ENCODE data around the gene AFTPH. TPM values are rescaled to one million over a fixed set of nuclear protein-coding genes. Genes with fewer than 3 reads are reported as not detected.

Gene AFTPH
- polyA plus RNA-seq, 3 donors from 2014 or later = 19.3 to 28.3 (median 22.3) TPM

DNA sequence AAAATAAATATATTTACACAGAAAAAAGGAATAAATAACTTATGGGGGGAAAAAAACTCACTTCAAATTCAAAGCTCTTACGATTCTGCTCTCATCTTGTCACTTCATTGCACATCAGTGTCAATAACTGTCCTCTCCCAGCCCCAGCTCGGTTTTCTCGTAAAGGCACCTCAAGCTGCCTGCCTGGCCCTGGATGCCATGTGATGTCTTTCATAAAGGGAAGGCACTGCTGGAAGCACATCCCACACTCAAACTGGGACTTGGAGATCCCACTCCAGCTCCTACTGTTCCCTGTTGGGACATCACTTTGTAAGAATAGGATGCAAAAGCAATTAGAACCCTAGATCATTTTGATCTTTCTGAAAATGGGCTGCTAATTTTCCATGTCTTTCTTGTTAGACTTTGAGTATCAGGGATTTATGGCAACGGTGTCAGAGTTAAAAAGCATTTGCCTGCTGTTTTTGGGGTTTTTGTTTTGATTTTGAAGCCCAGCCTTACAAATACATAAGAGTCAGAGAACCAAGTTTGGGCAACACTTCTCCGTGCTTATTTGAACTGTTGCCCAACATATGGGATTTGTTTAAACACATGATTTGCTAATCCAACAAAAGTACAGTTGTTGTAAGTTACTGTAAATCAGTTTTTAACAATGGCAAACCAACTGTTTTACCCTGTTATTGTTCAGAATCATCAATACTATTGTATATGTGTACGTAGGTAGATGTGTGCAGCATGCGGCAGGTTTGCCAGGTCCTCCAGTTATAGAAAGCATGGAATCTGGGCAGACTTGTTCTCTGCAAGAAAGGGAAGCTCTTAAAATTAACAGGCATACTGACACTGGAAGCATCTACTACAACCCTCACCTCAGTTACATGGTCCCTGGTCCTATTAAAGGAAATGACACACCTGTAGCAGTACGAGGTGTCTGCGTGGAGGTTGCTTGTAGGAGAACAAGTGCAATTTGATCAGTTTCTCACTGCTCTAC, 109.0 kb downstream of the AFTPH start:
- Mint-ChIP-seq H3K9me3 (no peaks in the 10 kb centered on the region), H3K4me1 (peaks cover 30 to 32% of the 10 kb centered on the region in 2 donors), H3K27ac (peak overlapping the region in 1 of 6 donors; percentile 56), H3K4me3 (no peak overlapping the region), H3K36me3 (peaks cover 15 to 33% (median 29%) of the 10 kb centered on the region in 3 donors), H3K27me3 (ENCODE audit: low read depth in 3 of 3) (peaks cover 5 to 9% (median 9%) of the 10 kb centered on the region in 3 donors)
- DNase-seq = no peak

GRCh38 chr2:64634345-64635267, 110.5 kb downstream of the AFTPH start:
- peaks cover 33 to 47% of the 10 kb centered on the region in 2 donors for H3K4me1 Mint-ChIP-seq

DNA sequence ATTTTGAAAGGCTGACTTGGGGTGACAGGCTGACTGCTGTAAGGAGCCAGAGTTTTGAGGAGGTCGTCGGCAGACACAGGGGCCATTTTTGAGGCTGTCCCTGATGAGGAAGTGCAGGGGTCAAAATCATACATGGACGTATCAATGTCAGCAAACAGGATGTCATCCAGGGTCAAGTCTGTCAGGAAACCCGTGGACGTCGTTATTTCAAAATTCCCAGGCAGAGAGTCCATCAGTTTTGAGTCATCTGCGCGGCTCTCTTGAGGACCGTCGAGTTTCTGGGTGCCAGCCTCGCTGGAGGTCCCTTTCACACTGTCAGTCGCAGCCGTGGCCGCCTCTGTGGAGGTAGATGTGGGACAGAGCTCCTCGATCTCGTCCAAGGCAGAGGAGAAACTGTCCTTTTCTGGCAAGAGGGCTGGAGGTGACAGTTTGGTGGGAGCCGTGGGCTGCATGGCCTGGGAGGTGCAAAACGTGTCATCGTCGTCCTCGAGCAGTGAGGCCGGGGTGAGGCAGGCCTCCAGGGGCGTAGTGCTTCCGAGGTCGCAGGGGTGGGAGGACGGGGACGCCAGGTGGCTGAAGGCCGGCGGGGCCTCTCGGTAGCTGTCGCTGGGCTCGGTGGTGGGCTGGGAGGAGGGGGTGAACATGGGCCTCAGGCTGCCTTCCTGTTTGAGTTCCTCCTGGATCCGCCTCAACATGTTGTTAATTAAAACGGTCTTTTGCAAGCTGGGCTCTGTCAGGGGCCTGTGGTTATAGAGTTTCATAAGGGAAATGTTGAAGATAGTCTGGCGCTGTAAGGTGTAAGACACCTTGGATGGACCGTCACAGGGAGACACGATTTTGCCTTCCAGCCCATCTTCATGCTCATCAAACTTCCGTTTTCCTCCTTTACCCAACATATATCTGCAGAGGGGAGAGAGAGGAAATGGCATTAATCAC, 112.1 kb downstream of the AFTPH start:
- Mint-ChIP-seq H3K36me3 (peaks cover 11 to 26% (median 24%) of the 10 kb centered on the region in 3 donors), H3K4me1 (peaks cover 49 to 63% of the 10 kb centered on the region in 2 donors), H3K9me3 (no peaks in the 10 kb centered on the region), H3K4me3 (peak overlapping the region; percentile 46 to 74 (median 69)), H3K27ac (peak overlapping the region; percentile 80 to 94 (median 92)), H3K27me3 (ENCODE audit: low read depth in 3 of 3) (peaks cover 2 to 4% (median 4%) of the 10 kb centered on the region in 3 donors)
- peak; percentile 21 to 41 (median 34) for DNase-seq

More at GRCh38 chr2:64634345-64635267, 110.5 kb downstream of the AFTPH start:
- Mint-ChIP-seq H3K36me3 (peaks cover 15 to 33% (median 29%) of the 10 kb centered on the region in 3 donors), H3K27ac (no peak overlapping the region), H3K27me3 (ENCODE audit: low read depth in 3 of 3) (peaks cover 5 to 10% (median 6%) of the 10 kb centered on the region in 3 donors), H3K9me3 (no peaks in the 10 kb centered on the region), H3K4me3 (no peak overlapping the region)
- DNase-seq = no peak

DNA sequence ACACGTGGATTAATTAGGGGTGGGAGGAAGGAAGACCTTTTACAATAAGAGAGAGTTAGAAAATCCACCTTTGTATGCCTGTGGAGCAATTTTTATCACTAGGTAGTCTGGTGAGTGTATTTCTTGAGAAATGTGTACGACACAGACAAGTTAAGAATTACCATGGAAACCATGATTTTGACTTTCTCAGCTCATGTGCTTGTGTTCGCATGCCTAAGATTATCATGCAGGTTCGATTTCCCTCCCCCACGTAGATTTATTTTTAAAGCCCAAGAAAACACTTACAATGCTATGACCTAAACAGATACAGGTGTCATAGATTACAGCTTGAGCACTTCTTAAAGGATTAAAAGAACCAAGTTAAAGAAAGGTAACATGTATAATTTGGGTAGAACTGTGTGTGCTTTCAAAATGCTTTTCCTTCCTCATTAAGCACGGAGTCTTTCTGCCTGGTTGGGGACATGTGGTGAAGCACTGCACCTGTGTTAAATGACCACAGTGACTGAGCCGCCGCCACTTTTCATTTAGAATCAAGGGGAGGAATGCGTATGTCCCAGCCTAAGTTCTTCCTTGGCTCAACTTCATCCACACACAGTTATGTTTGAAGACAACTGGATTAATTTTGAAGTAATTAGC, 113.0 kb downstream of the AFTPH start:
- Mint-ChIP-seq H3K4me3 (peak overlapping the region; percentile 46 to 74 (median 69)), H3K27ac (peak overlapping the region; percentile 80 to 94 (median 92)), H3K27me3 (ENCODE audit: low read depth in 3 of 3) (peaks cover 2 to 7% (median 4%) of the 10 kb centered on the region in 3 donors), H3K4me1 (peaks cover 57 to 72% of the 10 kb centered on the region in 2 donors), H3K36me3 (peaks cover 11 to 24% (median 22%) of the 10 kb centered on the region in 3 donors), H3K9me3 (no peaks in the 10 kb centered on the region)
- DNase-seq = peak in 2 of 3 donors; percentile 22 to 24

DNA sequence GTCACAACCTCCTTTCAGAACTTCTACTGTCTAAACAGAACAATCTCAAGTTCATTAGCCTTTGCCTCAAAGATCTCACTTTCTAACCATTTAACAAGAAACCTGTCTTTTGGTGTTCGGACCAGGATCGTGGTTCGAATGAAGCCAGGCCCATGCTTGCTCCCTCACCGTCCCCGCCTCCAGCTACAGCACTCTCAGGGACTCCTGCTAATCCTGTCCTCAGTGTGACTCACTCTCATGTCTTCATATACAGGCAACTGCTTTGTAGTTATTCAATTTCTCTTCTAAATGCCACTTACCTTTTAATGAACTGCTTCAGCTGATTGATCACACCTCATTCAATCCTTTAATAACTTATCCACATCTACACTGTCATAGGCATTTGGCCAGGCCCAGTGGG, 113.8 kb downstream of the AFTPH start:
- Mint-ChIP-seq H3K27ac (peak overlapping the region; percentile 80 to 94 (median 92)), H3K4me1 (peaks cover 65 to 80% of the 10 kb centered on the region in 2 donors), H3K9me3 (no peaks in the 10 kb centered on the region), H3K27me3 (ENCODE audit: low read depth in 3 of 3) (peaks cover 2 to 7% (median 6%) of the 10 kb centered on the region in 3 donors), H3K36me3 (peaks cover 11 to 21% (median 18%) of the 10 kb centered on the region in 3 donors), H3K4me3 (peak overlapping the region in 2 of 5 donors; percentile 15 to 29)
- no peak for DNase-seq

GRCh38 chr2:64638502-64639120, 114.5 kb downstream of the AFTPH start:
- peak overlapping the region; percentile 17 to 93 (median 89) for H3K27ac Mint-ChIP-seq
- H3K4me1 Mint-ChIP-seq = peaks cover 72 to 87% of the 10 kb centered on the region in 2 donors
- no peak overlapping the region for H3K4me3 Mint-ChIP-seq
- no peak for DNase-seq
- peaks cover 11 to 15% (median 11%) of the 10 kb centered on the region in 3 donors for H3K36me3 Mint-ChIP-seq
- no peaks in the 10 kb centered on the region for H3K9me3 Mint-ChIP-seq
- peaks cover 7 to 10% (median 9%) of the 10 kb centered on the region in 3 donors for H3K27me3 Mint-ChIP-seq (ENCODE audit: low read depth in 3 of 3)

GRCh38 chr2:64639691-64640090, 115.6 kb downstream of the AFTPH start:
- Mint-ChIP-seq H3K4me3 (no peak overlapping the region), H3K36me3 (peaks cover 6 to 9% (median 8%) of the 10 kb centered on the region in 3 donors), H3K27ac (peak overlapping the region in 5 of 6 donors; percentile 20 to 65 (median 46)), H3K9me3 (no peaks in the 10 kb centered on the region), H3K27me3 (ENCODE audit: low read depth in 3 of 3) (peaks cover 12 to 17% (median 13%) of the 10 kb centered on the region in 3 donors), H3K4me1 (peaks cover 80 to 98% of the 10 kb centered on the region in 2 donors)
- no peak for DNase-seq

GRCh38 chr2:64640153-64641044, 116.3 kb downstream of the AFTPH start:
- H3K4me1 Mint-ChIP-seq = peaks cover 86 to 100% of the 10 kb centered on the region in 2 donors

DNA sequence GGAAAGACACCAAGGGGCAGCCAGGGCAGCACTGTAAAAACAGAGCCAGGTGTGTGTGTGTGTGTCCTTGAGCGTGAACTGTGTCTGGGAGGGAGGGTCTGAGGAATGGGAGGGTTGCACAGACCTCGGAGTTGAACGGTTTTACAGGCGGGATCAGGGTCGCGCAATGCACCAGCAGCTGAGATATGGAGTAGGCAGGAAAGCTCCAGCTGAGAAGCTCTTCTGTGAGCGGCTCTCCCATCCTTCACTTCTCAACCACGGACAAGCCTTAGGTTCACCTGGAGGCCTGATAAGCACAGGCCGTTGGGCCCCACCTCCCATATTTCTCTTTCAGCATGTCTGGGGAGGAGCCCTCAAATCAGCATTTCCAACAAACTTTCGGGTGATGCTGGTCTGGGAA, 117.5 kb downstream of the AFTPH start:
- peak overlapping the region in 3 of 5 donors; percentile 31 to 62 (median 51) for H3K4me3 Mint-ChIP-seq
- peaks cover 12 to 17% (median 15%) of the 10 kb centered on the region in 3 donors for H3K27me3 Mint-ChIP-seq (ENCODE audit: low read depth in 3 of 3)
- H3K4me1 Mint-ChIP-seq = peaks cover 81 to 100% of the 10 kb centered on the region in 2 donors
- H3K9me3 Mint-ChIP-seq = no peaks in the 10 kb centered on the region
- no peak for DNase-seq
- H3K27ac Mint-ChIP-seq = peak overlapping the region; percentile 25 to 98 (median 86)
- peaks cover 0 to 1% (median under 1%) of the 10 kb centered on the region in 3 donors for H3K36me3 Mint-ChIP-seq

More at GRCh38 chr2:64640153-64641044, 116.3 kb downstream of the AFTPH start:
- Mint-ChIP-seq H3K27me3 (ENCODE audit: low read depth in 3 of 3) (peaks cover 14 to 17% (median 15%) of the 10 kb centered on the region in 3 donors), H3K27ac (peak overlapping the region in 4 of 6 donors; percentile 20 to 98 (median 56)), H3K9me3 (no peaks in the 10 kb centered on the region), H3K4me3 (no peak overlapping the region), H3K36me3 (peaks cover 6 to 9% (median 8%) of the 10 kb centered on the region in 3 donors)
- no peak for DNase-seq
